ENCODE data around the gene KIFBP.

DNA sequence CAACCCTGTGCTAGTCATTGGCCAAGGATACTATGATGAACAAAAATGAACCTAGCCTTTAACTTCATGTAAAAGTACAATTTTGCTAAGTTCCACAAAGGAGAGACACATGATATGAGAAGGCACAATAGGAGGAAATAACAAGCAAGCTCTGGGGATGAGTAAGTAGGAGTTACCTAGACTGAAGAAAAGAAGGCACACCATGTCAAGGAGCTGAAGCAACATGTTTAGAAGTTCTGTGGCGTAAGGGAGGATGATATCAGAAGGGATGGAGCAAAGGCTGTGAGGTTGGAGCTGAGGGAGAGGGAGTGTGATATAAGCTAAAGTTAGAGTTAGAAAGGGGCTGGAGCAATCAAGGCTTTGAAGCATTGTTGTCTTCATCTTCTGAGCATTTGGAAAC lies 25.6 kb downstream of the KIFBP start:
- TF ChIP-seq, protein P1, sequence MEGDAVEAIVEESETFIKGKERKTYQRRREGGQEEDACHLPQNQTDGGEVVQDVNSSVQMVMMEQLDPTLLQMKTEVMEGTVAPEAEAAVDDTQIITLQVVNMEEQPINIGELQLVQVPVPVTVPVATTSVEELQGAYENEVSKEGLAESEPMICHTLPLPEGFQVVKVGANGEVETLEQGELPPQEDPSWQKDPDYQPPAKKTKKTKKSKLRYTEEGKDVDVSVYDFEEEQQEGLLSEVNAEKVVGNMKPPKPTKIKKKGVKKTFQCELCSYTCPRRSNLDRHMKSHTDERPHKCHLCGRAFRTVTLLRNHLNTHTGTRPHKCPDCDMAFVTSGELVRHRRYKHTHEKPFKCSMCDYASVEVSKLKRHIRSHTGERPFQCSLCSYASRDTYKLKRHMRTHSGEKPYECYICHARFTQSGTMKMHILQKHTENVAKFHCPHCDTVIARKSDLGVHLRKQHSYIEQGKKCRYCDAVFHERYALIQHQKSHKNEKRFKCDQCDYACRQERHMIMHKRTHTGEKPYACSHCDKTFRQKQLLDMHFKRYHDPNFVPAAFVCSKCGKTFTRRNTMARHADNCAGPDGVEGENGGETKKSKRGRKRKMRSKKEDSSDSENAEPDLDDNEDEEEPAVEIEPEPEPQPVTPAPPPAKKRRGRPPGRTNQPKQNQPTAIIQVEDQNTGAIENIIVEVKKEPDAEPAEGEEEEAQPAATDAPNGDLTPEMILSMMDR (IDR thresholded peaks at IDR 0.05) = no peak
- TF ChIP-seq POLR2A (IDR thresholded peaks at IDR 0.05) (no peak), POLR2AphosphoS5 (IDR thresholded peaks at IDR 0.05) (no peak), EP300 (IDR thresholded peaks at IDR 0.05) (no peak)

All from sigmoid colon (tissue), 4 donors.